Loucy (cell line): Measurements from ENCODE around the gene PRG2.
"Not testable (repeated sequence)": the region's sequence is repeated elsewhere in the genome, so short reads cannot be mapped to it uniquely, and the experiment has no call there.

ENCODE experiments used
- CTCF ChIP-seq: fragments of 200-600 bp; sonication (generic); conservative IDR thresholded peaks from 2 replicates; pipeline ENCODE4 v1.5.1; 2014; ENCODE audit warnings: mild to moderate bottlenecking, antibody characterized with exemption, low read length
- EZH2phosphoT487 ChIP-seq: fragments of 200-600 bp; IDR thresholded peaks from 2 replicates; pipeline ENCODE4 v1.6.1; 2018; ENCODE audit warnings: antibody characterized with exemption, mild to moderate bottlenecking, moderate library complexity, borderline replicate concordance

GRCh38 chr11:57403003-57403801 lies 12.8 kb upstream of the PRG2 start:
- not testable (repeated sequence) for TF ChIP-seq CTCF, EZH2phosphoT487
